Measurements from ENCODE around the gene GCK.

Gene GCK

GRCh38 chr7:44218418-44219201, 29.4 kb upstream of the GCK start:
- ATAC-seq: no peak; the same call in 2 of the 3 replicates
- no peak for TF ChIP-seq ZNF70 (CRISPR knock-in tag; IDR thresholded peaks at IDR 0.05)

DNA sequence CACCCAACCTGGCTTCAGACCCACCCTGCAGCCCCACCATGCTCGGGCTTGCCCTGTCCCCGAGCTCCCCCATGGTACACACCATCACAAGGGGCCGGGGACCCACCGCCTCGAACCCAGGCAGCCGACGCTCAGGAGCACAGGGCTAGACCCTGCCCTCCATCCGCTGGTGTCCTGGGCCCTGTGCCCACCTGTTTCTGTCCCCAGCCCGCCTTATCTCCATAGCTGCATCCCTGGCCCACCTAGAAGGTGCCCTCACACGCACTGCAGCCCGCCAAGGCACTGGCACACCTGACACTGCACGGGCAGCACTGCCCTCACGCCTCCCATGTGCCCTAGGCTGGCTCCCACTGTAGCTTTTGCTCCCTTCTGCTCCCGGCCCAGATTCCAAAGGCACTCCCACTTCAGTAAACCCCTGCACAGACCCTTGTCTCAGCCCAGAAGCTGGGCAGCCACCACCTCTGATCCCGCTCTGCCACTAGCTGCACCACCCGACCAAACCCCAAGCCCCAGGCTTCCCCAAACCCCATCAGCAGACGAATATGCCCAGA, 28.7 kb upstream of the GCK start:
- TF ChIP-seq OSR1 (CRISPR knock-in tag; IDR thresholded peaks at IDR 0.05): no peak
- TF ChIP-seq, protein P1, sequence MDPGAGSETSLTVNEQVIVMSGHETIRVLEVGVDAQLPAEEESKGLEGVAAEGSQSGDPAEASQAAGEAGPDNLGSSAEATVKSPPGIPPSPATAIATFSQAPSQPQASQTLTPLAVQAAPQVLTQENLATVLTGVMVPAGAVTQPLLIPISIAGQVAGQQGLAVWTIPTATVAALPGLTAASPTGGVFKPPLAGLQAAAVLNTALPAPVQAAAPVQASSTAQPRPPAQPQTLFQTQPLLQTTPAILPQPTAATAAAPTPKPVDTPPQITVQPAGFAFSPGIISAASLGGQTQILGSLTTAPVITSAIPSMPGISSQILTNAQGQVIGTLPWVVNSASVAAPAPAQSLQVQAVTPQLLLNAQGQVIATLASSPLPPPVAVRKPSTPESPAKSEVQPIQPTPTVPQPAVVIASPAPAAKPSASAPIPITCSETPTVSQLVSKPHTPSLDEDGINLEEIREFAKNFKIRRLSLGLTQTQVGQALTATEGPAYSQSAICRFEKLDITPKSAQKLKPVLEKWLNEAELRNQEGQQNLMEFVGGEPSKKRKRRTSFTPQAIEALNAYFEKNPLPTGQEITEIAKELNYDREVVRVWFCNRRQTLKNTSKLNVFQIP (CRISPR knock-in tag; IDR thresholded peaks at IDR 0.05; ENCODE audit: borderline replicate concordance, low read depth): no peak
- no peak for TF ChIP-seq CSRNP3 (CRISPR knock-in tag; IDR thresholded peaks at IDR 0.05)
- no peak for TF ChIP-seq TOX (CRISPR knock-in tag; IDR thresholded peaks at IDR 0.05; ENCODE audit: borderline replicate concordance)
- no peak for TF ChIP-seq CSDC2 (CRISPR knock-in tag; IDR thresholded peaks at IDR 0.05)
- TF ChIP-seq RARB (CRISPR knock-in tag; IDR thresholded peaks at IDR 0.05): no peak
- TF ChIP-seq TSHZ2 (CRISPR knock-in tag; IDR thresholded peaks at IDR 0.05): no peak
- TF ChIP-seq ZNF8 (CRISPR knock-in tag; IDR thresholded peaks at IDR 0.05): no peak
- no peak for TF ChIP-seq TCF4 (CRISPR knock-in tag; IDR thresholded peaks at IDR 0.05; ENCODE audit: borderline replicate concordance)
- no peak for TF ChIP-seq ZFP30 (CRISPR knock-in tag; IDR thresholded peaks at IDR 0.05)

GRCh38 chr7:44217223-44217714, 28.0 kb upstream of the GCK start:
- ATAC-seq: no peak
- TF ChIP-seq OSR1 (CRISPR knock-in tag; IDR thresholded peaks at IDR 0.05): no peak
- no peak for TF ChIP-seq ZNF70 (CRISPR knock-in tag; IDR thresholded peaks at IDR 0.05)
- no peak for TF ChIP-seq ZFP3 (CRISPR knock-in tag; IDR thresholded peaks at IDR 0.05)
- TF ChIP-seq ZFP30 (CRISPR knock-in tag; IDR thresholded peaks at IDR 0.05): no peak
- no peak for TF ChIP-seq TSHZ2 (CRISPR knock-in tag; IDR thresholded peaks at IDR 0.05)
- TF ChIP-seq SNAI2 (CRISPR knock-in tag; IDR thresholded peaks at IDR 0.05): no peak
- TF ChIP-seq ZNF8 (CRISPR knock-in tag; IDR thresholded peaks at IDR 0.05): no peak
- TF ChIP-seq CSDC2 (CRISPR knock-in tag; IDR thresholded peaks at IDR 0.05): no peak
- TF ChIP-seq ZC3H10 (CRISPR knock-in tag; IDR thresholded peaks at IDR 0.05): no peak
- no peak for TF ChIP-seq GLIS3 (CRISPR knock-in tag; IDR thresholded peaks at IDR 0.05)

More for the DNA sequence above, 28.7 kb upstream of the GCK start:
- no peak for ATAC-seq

- TF ChIP-seq ZC3H10 (CRISPR knock-in tag; IDR thresholded peaks at IDR 0.05) (no peak), ZNF8 (CRISPR knock-in tag; IDR thresholded peaks at IDR 0.05) (no peak), ISL1 (CRISPR knock-in tag; IDR thresholded peaks at IDR 0.05) (no peak), RARB (CRISPR knock-in tag; IDR thresholded peaks at IDR 0.05) (no peak), CSRNP3 (CRISPR knock-in tag; IDR thresholded peaks at IDR 0.05) (no peak), ZFP30 (CRISPR knock-in tag; IDR thresholded peaks at IDR 0.05) (no peak), SNAI2 (CRISPR knock-in tag; IDR thresholded peaks at IDR 0.05) (no peak), OSR1 (CRISPR knock-in tag; IDR thresholded peaks at IDR 0.05) (no peak), ARNTL (CRISPR knock-in tag; IDR thresholded peaks at IDR 0.05; ENCODE audit: borderline replicate concordance, low read depth) (no peak)
- TF ChIP-seq, protein P1 (CRISPR knock-in tag; IDR thresholded peaks at IDR 0.05; ENCODE audit: borderline replicate concordance, low read depth): no peak
- peak; percentile 1; the same call in 1 of the 3 replicates for ATAC-seq
These were observed 27.4 kb upstream of the GCK start for GRCh38 chr7:44216521-44217222.
